NCI-H2081 treated with DMSO at 0.1 percent for 48 hours (cell line): ENCODE results near the gene SNTG2.

Experiments
- DNase-seq: peaks from one replicate; lab custom pipeline; 2025; lab: John Stamatoyannopoulos, UW

The SNTG2 gene

DNA sequence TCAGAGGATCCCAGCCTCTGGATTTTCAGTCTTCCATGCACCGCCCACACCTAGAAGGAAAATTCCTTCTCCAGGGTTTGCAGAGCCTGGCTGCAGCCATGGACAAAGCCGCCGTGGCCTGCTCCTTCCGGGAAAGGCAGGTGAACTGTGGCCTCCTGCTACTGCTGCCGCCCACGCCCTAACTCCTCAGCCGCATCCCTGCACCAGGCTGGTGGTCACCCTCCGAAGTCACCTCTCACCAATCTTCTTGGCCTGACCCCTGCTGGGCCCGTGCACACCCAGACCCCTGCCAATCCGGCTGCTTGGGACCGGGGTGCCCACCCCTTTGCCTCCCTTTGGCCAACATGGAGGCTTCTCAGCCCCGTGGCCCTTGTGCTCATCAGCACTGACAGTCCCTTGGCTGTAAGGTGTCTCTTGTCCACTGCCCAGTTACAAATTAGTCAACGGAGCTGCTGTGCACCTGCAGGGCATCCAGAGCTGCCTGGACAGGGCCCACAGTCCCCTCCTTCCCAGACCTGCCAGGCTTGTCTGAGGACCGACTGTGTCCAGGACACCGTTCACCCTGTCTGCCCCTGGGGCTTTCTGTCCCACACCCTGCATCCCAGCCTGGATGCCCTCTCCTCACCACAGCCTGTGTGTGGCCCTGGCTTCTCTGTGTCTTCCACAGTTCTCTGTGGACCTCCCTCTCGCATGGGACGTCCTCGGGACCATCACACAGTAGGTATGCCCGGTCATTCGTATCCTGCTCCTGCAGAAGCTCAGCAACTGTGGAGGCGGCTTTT is 332.6 kb downstream of the SNTG2 start:
- no peak for DNase-seq

DNA sequence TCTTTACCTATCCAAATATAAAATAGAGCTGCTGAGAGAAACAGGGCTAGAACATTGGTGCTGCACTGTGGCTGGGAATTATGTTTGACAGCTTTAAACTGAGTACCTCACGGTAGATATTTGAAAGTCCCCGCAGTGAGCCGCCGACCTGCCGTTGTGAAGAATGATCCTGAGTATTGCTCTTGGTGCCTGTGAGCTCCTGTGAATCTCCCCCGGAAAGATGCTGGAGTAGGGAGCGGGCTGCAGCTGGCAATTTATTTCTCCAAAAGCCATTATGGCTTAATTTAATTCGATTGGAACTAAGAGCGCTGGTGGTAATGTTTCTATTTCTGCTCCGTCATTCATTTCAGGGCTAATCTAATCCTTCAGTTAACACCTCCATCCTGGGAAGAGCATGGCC is 333.2 kb downstream of the SNTG2 start:
- DNase-seq = no peak

DNA sequence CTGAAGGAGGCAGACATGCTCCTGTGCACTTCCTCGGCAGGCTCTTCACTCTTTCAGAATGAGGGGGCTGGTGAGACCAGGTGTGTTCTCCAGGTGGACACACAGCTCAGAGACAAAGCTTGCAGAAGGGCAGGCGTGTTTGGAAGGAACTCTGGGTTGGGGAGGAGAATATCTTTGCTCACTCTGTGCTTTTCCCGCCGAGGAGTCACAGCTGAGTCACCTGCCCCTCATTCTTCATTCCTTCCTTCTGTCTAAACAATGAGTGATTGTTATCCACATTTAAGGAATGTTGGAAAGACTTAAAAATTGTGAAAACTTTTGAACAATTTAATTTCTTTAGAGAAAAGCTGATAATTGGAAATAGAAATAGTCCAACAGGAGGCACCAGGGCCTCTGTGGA is 336.3 kb downstream of the SNTG2 start:
- DNase-seq = no peak

DNA sequence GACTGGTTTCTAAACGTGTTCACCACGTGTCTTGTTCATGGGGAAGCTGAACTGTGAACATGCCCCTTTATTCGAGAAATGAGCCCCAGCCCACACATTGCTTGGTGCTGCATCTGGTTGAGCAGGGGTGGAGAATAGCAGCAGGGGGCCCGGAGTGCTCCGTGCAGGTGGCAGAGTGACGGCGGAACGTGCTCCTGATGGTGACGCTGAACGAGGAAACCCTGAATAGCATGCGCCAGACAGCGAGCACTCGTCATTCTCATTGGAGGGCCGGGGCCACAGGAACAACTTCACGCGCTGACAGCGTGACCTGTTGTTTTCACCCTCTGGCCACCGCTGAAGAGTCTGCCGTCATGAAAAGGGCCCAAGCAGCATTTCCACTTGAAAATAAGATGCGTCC is 336.8 kb downstream of the SNTG2 start:
- DNase-seq = no peak

DNA sequence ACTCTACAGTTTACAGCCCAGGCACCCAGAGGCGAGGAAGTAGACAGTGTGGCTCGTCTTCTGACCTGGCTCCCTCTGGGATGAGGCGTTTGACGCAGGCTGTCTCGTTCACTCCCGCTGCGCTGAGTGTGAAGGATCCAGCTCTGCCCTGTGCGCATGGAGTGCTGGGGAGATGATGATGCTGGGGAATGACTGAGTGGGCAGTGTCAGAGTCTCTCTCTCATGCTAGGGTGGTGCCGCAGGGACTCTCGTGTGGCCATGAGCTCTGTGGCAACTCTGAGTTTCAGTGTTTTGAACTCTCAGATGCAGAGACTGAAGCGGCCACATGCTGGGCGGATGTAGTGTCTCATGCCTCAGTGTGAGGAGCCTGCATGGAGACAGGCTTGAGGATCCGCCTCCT is 344.3 kb downstream of the SNTG2 start:
- DNase-seq = no peak

DNA sequence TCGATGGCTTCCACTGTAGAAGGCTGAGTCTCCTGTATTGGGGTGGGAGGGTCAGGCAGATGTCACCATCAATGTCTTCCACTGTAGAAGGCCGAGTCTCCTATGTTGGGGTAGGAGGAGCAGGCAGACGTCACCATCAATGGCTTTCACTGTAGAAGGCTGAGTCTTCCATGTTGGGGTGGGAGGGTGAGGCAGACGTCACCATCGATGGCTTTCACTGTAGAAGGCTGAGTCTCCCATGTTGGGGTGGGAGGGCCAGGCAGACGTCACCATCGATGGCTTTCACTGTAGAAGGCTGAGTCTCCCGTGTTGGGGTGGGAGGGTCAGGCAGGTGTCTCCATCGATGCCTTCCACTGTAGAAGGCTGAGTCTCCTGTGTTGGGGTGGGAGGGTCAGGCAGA is 345.1 kb downstream of the SNTG2 start:
- DNase-seq = no peak

DNA sequence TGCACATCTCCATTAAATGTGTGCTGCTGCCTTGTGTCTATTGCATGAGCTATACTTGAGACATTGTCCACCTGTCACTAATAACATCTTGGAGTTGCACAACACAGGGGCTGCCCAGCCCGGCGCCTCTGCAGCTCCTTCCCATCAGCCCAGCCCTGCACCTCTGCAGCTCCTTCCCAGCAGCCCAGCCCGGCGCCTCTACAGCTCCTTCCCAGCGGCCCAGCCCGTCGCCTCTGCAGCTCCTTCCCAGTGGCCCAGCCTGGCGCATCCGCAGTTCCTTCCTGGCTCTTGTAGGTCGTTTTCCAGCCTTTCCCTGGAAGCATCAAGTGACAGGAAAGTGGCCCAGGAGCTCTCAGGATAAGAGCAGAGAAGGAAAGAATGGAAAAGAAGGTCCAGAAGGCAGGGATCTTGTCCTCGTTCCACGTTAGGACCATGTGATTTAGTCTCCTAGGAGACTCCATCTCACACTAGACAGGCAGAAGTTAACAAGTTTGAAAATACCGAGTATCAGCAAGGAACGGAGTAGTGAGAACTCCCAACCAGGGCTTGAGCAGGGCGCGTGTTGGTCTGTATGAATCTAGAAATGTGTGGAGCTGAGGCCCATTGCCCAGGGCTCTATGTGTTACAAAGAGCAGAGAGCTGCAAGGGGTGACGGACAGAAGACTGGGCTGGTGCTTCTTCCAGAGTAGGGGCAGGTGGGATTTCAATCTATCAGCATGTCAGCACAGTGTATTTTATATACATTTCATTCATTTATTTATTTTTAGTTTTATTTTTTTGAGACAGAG is 346.9 kb downstream of the SNTG2 start:
- DNase-seq = no peak

DNA sequence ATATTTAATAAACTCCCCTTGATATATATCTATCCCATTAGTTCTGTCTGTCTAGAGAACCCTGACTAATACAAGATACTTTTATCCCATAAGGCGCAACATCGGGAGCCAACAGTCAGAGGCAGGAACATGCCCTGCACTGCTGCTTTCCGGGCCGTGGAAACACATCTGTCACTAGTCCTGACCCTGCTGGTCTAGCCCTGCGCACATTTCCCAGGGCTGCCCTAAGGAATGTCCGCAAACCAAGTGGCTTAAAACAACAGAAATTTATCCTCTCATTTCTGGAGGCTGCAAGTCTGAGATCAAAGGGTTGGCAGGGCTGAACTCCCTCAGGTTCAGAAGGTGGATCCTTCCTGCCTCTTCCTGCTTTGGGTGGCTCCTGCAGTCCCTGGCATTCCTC is 348.4 kb downstream of the SNTG2 start:
- no peak for DNase-seq

DNA sequence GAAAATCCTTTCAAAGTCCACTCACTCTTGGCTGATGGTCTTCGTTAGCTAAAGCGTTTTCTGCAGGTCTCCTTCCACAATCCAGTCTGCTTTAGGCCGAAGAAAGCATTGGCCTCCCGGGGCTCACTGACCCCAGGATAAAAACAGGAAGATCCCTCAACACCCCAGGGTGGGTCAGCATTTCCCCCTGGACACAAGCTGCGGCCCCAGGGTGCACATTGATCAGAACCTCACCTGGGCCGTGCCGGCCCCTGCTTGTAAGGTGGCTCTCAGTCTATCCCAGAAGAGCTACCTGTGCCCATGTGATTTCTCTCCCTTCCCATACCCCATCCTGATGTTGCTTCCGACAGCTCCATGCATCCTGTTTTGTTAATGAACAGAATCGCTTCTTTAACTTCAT is 349.6 kb downstream of the SNTG2 start:
- no peak for DNase-seq

DNA sequence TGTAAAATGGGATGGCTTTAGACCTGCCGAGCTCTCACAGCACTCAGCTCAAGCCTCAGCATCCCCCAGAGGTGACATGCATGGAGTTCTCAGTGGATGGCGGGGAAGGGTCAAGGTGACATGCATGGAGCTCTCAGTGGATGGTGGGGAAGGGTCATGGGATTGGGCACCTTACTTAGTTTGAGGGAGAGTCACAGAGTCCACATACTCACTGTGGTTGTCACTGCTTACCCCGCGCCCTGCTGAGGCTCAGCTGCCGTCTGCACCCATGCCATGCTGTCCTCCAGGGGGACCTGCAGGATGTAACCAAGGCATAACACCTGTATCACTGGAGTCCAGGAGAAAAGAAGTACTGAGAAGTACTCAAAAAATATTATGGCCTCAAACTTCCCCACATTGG is 350.4 kb downstream of the SNTG2 start:
- DNase-seq = no peak

DNA sequence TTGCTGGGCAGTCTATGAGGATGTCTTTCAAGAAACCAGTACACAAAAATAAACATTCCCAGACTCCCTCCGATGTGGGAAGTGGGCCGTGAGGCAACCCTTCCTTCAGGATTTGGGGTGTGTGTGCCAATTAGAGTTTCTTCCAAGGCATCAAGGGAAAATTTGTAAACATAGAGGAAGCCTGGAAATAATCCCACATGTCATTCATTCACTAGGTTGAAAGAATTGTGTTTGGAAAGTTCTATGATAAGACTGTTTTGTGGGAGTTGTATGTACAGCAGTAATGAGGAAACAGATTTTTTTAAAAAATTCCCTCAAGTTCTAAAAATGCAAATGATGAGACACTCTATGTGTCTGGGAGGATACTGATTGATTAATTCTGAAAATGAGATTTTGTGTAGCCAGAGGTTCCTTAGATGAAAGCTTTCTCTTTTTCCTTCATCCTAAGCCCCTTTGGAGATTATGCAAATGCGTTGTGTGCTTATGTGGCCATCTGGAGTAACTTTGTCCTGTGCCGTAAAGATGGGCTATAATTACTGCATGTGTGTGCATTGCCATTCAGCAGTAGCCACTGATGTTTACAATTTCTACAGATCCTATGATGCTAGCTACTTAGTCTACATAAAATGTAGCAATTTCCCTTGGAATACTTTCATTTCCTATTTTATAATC is 354.8 kb downstream of the SNTG2 start:
- no peak for DNase-seq

DNA sequence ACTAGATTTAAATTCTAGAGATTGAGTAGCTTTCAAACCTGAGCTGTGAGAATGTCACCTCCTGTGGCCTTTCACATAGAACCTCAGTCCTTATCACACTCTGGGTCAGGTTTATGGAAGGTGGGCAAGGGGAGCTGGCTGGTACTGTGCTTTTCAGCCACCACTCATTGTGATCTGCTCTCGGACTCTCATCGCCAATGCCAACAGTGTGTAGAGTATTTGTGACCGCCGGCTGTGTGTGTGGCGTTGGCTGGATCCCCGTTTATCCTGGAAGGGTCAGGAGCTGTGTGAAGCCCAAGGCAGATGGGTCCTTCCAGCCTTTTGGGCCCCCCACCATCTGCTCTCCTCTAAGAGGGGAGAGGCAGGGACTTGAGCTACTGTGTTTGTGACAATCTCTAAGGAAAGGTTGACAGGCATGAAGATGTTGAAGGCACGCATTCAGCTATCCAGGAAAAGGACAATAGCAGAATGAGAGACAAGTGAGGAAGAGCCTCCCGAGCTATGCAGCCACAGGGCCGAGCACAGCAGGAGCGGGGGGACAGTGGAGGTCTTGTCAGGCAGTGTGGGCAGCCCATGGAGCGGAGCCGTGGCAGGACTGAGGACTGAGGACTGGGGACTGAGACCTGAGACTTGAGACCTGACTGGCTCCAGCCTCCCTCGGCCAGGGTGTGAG is 355.5 kb downstream of the SNTG2 start:
- no peak for DNase-seq

DNA sequence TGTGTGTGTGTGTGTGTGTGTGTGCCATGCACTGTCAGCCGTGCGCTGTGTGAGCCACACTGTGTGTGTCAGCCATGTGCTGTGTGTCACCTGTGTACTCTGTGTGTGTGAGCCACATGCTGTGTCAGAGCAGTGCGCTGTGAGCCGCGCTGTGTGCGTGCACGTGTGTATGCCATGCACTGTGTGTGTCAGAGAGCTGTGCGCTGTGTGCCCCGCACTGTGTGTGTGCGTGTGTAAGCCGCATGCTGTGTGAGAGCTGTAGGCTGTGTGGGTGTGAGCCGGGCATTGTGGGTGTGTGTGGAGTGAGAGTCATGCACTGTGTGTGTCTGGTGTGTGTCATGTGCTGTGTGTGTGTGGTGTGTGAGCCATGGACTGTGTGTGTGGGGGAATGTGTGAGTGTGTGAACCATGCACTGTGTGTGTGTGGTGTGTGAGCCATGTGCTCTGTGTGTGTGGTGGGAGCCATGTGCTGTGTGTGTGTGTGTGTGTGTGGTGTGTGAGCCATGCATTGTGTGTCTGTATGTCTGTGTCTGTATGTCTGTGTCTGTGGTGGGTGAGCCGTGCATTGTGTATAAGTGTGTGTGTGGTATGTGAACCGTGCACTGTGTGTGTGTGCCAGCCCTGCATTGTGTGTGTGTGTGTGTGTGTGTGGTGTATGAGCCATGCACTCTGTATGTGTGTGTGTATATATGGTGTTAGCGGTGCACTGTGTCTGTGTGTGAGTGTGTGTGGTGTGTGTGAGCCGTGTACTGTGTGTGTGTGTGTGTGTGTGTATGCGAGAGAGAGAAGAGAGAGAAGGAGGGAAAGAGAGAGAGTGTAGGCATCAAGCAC is 356.3 kb downstream of the SNTG2 start:
- no peak for DNase-seq

DNA sequence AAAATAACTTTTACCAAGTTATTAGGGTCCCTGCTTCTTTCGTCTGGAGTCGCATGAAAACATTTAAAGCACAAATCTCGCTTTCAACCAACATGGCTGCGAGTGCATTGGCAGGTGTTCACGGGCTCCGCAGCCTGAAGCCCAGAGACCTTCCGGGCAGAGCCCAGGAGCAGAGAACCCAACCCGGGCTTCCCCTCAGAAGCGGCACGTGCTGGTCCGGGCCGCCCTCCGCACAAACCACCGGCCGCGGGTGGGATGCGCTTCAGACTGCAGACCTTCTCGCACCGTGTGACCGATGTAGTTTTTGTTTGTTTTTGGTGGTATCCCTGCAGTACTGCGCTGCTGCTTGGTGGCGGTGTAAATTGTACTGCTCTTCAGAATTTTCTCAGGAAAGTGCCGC is 357.0 kb downstream of the SNTG2 start:
- no peak for DNase-seq

DNA sequence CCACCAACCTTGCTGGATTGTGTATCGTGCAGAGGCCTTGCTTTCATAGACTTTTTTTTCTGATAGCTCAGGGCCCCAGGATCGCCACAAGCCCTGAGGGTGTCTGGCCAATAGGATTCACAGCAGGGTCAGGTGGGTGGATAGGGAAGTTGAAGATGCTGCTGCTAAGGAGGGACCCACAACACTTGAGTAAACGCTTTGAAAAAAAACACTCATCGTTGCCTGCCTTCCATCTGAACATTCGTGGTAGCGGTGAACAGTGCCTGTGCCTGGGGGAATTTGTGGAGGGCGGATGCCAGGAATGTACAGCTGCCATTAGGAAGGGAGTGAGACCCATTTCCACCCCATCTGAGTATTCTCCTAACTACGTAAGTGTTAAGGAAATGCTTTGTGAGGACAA is 358.0 kb downstream of the SNTG2 start:
- no peak for DNase-seq

DNA sequence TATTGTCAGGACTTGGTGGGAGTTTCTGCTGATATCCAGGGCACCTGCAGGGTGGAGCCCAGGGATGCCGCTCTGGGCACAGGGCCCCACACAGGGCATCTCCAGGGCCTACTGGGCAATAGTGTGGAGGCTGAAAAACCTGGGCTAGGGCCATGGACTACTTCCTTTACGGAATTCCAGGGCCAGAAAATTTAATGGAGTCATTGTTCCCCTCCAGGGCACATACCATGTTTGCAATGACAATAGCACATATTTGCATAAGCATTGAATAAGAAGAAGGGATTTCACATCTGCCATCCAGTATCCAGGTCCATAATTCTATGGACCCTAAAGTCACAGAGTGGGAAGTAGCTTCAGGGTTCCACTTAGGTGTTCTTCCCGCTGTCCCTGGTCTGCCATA is 358.9 kb downstream of the SNTG2 start:
- DNase-seq = no peak

DNA sequence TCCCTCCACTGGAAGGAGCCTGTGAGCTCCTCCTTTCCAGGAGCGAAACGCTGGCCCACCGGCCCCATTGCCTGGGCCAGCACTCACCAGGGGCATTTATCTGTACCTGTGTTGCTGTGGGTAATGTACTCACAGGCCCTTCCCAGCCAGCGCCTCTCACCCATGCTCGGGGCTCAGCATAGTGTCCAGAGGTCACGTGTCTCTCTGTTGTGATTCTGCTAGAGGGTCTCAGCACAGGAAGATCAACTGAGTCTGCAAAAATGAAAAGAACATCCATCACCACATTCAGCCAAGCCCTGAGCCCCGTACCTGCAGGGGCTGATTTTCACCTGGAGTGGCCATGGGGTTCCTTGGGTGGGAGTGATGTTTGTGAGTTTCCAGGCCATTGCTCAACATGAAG is 359.6 kb downstream of the SNTG2 start:
- DNase-seq = no peak

DNA sequence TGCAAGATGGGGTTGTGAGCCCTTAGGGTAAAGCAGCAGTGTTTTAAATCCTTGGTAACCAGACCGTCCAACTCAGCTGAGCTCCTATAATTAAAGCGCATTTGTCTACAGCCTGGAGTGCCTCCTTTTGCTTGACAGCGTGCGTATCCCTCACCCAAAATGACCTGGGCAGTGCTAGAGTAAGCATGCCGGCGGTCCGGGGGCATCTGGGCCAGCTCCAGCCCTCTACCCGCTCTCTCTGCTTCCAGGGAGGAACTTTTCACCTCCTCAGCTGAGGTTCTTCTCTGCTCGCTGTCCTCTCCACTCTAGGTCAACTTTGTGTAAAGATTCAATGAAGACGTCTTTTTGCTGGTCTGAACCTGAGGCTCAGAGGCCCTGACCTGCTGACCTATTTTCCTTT is 360.2 kb downstream of the SNTG2 start:
- no peak for DNase-seq

DNA sequence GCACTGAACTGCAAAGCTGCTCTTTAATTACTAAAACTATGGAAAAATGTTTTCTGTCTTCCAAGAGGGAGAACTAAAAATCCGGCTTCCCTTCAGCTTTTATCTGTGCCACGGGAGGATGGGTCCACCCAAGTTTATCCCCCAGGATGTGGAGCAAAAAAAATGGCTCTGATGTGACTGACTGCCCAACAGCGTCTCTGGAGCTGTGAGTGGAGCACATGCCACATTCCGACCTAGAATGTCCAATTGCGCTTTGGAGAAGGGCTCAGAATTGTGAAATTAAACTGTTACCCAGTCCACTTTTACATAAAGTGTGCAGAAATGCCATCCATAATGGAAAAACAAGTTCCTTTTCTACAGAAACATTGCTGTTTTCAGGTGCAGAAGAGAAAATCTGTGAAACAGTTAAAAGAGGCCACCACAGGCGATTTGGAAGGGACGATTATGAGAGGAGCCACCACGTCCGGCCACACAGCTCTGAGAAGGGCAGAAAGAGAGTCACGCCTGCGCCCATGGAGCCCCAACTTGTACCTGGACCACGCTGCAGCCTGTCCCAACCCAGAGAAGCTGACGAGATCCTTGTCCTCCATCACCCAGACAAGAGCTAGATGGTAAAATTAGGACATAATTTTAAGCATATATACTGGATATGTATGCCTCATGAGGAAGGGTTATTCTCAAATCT is 362.7 kb downstream of the SNTG2 start:
- no peak for DNase-seq

DNA sequence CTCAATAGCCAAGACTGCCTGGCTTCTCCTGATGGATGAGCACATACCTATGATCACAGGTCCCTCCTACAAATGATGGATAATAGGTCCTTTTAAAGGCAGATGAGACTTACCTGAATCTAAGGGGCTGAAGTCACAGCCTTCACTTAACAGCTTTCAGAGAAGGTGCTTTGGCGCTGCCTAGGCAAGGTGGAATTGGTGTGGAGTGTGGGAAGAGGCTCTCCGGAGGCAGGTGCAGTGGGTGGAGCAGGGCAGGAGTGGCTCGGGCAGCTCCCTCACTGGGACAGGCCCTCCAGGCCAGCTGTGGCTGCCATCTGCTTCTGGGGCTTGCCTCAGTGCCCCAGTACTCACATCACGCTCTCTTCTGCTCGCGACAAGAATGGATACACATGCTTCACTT is 363.6 kb downstream of the SNTG2 start:
- no peak for DNase-seq

DNA sequence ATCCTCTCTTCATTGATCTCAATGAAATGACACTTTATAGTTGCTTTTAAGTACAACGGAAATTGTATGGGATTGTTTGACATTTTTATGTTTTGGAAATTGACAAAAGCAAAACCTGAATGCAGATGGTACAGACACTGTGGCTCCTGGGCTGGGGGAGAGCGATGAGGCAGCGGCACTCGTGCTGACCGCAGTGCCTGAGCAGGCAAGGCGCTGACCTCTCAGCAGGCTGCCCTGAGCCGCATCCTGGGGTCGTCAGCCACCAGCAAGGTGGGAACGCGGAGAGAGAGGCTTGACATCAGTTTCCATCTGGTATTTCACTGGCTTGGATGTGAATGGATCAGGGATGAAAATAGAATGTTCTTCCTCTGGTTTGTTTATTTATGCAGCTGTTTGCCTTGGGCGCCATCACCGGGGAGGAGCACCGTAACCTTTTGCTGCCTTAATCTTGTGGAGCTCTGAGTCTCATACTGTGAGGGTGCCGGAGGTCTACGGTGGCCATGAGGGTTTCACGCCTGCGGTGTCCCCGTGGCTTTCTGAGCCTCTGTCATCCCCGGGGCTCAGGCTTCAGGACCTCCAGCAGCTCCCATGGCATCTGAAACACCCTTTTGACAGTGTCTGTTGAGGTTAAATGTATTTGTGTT is 367.8 kb downstream of the SNTG2 start:
- no peak for DNase-seq
